Measurements from ENCODE around the gene PTPRZ1. TPM values are rescaled to one million over a fixed set of nuclear protein-coding genes. Genes with fewer than 3 reads are reported as not detected.

The PTPRZ1 gene
- total RNA-seq, 1 donor from 2014 or later, result 20.7 TPM

- Mint-ChIP-seq H3K27ac (peak overlapping the region; percentile 61), H3K27me3 (peaks cover 67% of the 10 kb centered on the region), H3K4me3 (peak overlapping the region; percentile 96), H3K36me3 (peaks cover 3% of the 10 kb centered on the region), H3K4me1 (ENCODE audit: unreplicated experiment) (no peaks in the 10 kb centered on the region), H3K9me3 (no peaks in the 10 kb centered on the region)
- DNase-seq (ENCODE audit: extremely low spot score, unreplicated experiment), result no peak
- no peak for TF ChIP-seq CTCF (conservative IDR thresholded peaks at IDR 0.05)
Measured at GRCh38 chr7:121873289-121874194, 581 bp downstream of the PTPRZ1 start.

- no peak overlapping the region for H3K27ac Mint-ChIP-seq
- no peak for DNase-seq (ENCODE audit: extremely low spot score, unreplicated experiment)
- H3K4me3 Mint-ChIP-seq, result peak overlapping the region; percentile 96
- H3K36me3 Mint-ChIP-seq, result peaks cover 3% of the 10 kb centered on the region
- no peaks in the 10 kb centered on the region for H3K4me1 Mint-ChIP-seq (ENCODE audit: unreplicated experiment)
- peaks cover 71% of the 10 kb centered on the region for H3K27me3 Mint-ChIP-seq
- TF ChIP-seq CTCF (conservative IDR thresholded peaks at IDR 0.05), result no peak
- H3K9me3 Mint-ChIP-seq, result no peaks in the 10 kb centered on the region
Measured at GRCh38 chr7:121874298-121874697, 1.3 kb downstream of the PTPRZ1 start.

GRCh38 chr7:121875203-121875602 lies 2.2 kb downstream of the PTPRZ1 start:
- H3K27me3 Mint-ChIP-seq, result peaks cover 67% of the 10 kb centered on the region
- DNase-seq (ENCODE audit: extremely low spot score, unreplicated experiment), result no peak
- H3K27ac Mint-ChIP-seq, result no peak overlapping the region
- H3K36me3 Mint-ChIP-seq, result peaks cover 3% of the 10 kb centered on the region
- H3K4me1 Mint-ChIP-seq (ENCODE audit: unreplicated experiment), result no peaks in the 10 kb centered on the region
- no peak for TF ChIP-seq CTCF (conservative IDR thresholded peaks at IDR 0.05)
- no peaks in the 10 kb centered on the region for H3K9me3 Mint-ChIP-seq
- peak overlapping the region; percentile 96 for H3K4me3 Mint-ChIP-seq

- Mint-ChIP-seq H3K9me3 (no peaks in the 10 kb centered on the region), H3K27me3 (peaks cover 53% of the 10 kb centered on the region), H3K36me3 (peaks cover 3% of the 10 kb centered on the region), H3K27ac (no peak overlapping the region), H3K4me1 (ENCODE audit: unreplicated experiment) (no peaks in the 10 kb centered on the region), H3K4me3 (peak overlapping the region; percentile 21)
- no peak for DNase-seq (ENCODE audit: extremely low spot score, unreplicated experiment)
- no peak for TF ChIP-seq CTCF (conservative IDR thresholded peaks at IDR 0.05)
Measured at GRCh38 chr7:121876656-121877500, 3.9 kb downstream of the PTPRZ1 start.

GRCh38 chr7:121878918-121879464 lies 6.0 kb downstream of the PTPRZ1 start:
- H3K27me3 Mint-ChIP-seq, result peaks cover 37% of the 10 kb centered on the region
- no peaks in the 10 kb centered on the region for H3K9me3 Mint-ChIP-seq
- peaks cover 7% of the 10 kb centered on the region for H3K36me3 Mint-ChIP-seq
- no peak overlapping the region for H3K27ac Mint-ChIP-seq
- H3K4me1 Mint-ChIP-seq (ENCODE audit: unreplicated experiment), result no peaks in the 10 kb centered on the region
- no peak for TF ChIP-seq CTCF (conservative IDR thresholded peaks at IDR 0.05)
- H3K4me3 Mint-ChIP-seq, result no peak overlapping the region
- no peak for DNase-seq (ENCODE audit: extremely low spot score, unreplicated experiment)
